Hepatic stellate cell (primary cell): ENCODE measurements around the gene RBM17.
"Not testable (repeated sequence)": the region's sequence is repeated elsewhere in the genome, so short reads cannot be mapped to it uniquely, and the experiment has no call there.

Experiments
- DNase-seq: peaks from one replicate; pipeline ENCODE4 v3.0.0; 2011; ENCODE audit warnings: low spot score

Gene RBM17

DNA sequence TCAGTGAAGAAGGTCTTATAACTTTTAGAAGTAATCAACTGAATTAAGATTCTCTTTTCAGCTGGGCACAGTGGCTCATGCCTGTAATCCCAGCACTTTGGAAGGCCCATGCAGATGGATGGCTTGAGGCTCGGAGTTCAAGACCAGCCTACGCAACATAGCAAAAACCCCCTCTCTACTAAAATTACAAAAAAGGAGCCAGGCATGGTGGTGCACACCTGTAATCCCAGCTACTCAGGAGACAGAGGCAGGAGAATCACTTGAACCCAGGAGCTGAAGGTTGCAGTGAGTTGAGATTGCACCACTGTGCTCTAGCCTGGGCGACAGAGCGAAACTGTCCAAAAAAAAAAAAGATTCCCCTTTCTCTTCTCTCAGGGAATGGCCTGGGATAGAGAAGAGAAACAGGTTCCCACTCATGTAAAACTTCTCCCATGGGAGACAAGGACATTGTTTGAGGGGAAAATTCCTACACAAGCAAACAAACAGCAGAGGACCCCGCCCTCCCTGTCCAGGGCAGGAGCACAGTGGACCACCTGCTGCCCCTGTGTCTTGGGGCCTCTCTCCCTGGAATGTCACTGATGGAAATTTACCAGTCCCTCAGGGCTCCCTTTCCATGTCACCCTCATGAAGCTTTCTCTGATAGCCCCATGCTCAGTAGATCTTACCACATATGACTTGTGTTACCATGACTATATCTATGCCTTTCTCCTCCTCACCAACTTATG, 32.3 kb upstream of the RBM17 start:
- DNase-seq = no peak

DNA sequence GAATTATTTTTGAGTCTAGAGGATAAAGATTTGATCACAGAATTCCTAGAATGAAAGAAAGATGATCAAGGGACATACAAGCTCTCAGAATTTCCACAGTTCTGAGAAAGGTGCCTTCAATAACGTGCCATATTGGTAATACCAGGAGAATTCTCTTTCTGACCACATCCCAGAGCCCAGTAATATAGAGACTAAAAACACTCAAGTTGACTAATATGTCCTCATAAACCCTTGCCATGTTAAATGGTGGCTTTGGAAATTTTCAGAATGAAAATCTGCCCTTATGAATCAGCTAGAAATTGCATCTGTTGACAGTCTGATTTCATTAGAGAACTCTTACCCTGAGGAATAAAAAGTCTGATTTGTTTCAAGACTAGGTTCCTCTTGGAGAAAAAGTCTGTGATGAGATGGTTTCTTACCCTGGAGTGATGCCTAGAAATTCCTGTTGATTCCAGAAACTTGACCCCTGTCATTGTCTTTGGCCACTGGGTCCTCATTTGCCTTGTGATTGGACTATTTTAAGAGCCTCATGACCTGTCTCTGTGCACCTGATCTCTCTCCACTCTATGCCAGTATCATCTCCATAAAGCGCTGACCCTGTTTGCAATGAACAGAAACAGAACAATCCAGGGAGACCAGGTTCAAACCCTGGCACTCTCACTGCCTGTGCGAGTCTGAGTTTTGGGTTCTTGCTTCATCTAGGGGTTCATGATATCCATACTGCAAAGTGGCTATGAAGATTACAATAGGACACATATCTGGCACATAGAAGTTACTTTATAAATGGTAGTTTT, 30.0 kb upstream of the RBM17 start:
- no peak for DNase-seq

DNA sequence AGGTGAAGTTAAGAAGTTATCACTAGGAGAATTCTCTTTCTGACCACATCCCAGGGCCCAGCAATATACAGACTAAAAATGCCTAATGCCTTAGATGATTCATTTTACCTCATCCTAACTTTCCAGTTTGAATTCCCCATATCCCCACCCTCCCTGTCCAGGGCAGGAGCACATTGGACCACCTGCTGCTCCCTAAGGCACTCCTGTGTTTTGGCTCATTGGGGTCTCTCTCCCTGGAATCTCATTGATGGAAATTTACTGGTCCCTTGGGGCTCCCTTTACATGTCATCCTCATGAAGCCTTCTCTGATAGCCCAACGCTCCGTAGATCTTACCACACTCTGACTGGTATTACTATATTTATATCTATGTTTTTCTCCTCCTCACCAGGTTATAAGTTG, 29.3 kb upstream of the RBM17 start:
- no peak for DNase-seq

DNA sequence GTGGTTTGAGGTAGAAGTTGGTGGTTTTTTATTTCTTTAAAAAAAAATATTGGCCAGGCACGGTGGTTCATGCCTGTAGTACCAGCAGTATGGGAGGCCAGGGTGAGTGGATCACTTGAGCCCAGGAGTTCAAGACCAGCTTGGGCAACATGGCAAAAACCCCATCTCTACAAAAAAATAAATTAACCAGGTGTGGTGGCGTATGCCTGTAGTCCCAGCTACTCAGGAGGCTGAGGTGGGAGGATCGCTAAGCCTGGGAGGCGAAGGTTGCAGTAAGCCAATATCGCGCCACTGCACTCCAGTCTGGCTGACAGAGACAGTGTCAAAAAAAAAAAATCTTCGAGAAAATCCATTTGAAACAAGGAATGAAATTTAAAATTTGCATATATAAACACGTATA, 27.8 kb upstream of the RBM17 start:
- DNase-seq = no peak

DNA sequence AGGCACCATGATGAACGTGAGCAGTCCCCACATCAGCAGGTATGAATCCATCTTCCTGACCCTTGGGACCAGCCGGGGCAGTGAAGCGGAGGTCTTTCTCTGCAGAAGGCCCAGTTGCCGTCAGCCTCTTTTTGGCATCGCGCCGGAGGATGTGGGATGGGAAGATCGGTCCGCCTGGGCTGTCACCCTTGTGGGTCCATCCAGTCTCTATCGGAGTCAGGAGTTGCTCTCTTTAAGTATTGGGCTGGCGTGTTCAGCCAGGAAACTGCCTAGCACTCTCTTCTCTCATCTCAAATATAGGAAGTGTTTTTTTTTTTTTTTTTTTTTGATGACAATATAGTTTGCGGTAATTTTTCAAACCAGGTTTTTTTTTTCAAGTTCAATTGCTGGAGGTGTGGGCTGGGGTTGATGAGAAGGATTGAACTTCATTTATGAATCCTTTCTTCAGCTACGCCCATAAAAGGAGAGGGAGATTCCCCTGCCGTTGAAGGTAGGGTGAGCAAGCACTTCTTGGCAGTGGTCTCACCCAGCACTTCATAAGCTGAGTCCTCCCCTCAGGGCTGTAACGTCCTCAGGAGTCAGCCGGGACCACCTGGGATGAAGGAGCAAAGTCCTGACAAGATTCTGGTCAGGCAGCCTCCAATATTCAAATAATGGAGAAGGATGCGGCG, 26.6 kb upstream of the RBM17 start, which contains the start of gene IL2RA:
TSS of gene IL2RA (minus strand) at position 267 of the 671 bp plus-strand sequence. CDS start at position 51, 216 bp downstream.
- no peak for DNase-seq

DNA sequence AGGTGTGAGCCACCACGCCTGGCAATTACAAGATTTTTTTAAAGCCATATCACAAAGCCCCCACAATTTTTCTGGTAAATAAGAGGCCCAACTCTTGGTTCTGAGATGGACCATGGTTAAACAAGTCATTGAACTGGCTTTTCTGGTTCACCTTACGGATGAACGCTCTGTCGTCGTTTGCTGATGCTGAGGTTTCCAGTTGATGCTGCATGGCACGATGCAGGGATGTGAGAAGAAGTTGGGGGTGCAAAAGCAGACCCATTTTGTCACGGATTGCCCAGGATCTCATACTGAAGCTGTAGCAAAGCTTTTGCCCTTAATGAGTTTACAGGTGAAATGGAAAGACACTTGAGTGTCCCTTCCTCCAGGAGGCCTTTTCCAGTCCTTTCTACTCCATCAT, 24.7 kb upstream of the RBM17 start:
- no peak for DNase-seq

DNA sequence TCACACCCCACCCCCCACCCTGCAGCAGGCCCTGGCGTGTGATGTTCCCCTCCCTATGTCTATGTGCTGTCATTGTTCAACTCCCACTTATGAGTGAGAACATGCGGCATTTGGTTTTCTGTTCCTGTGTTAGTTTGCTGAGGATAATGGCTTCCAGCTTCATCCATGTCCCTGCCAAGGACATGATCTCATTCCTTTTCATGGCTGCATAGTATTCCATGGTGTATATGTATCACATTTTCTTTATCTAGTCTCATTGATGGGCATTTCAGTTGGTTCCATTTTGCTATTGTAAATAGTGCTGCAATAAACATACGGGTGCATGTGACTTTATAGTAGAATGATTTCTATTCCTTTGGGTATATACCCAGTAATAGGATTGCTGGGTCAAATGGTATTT, 24.1 kb upstream of the RBM17 start:
- DNase-seq = not testable (repeated sequence)

DNA sequence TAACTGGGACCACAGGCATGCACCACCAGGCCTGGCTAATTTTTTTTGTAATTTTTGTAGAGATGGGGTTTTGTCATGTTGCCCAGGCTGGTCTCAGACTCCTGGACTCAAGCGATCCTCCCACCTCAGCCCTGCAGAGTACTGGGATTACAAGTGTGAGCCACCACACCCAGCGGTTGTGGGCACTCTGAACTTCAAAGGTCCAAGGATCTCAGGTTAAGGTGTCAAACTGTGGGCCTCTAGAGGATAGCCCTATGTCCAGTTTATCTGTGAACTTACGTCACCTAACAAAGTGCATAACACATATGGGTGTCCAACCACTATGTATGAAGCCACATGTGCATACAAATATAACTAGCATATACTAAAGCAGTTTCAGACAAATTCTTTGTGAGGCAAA, 23.4 kb upstream of the RBM17 start:
- DNase-seq = no peak

DNA sequence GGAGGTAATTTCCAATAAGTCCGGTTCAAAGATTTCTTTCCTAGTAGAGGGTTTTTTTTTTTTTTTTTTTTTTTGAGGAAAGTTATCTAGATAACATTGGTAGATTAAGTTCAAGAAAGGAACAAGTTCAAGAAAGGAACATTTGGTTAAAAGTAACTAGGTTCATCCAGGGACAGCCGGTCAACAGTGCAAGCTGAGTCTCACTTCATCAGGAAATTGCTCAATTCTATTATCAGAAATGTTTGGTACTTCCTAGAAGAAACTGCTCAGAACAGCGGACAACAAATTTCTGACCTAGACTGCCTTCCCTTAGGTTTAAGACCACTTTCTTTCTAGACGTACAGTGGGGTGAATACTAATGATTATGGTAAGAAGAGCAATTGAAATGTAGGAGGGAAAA, 23.0 kb upstream of the RBM17 start:
- DNase-seq = no peak

DNA sequence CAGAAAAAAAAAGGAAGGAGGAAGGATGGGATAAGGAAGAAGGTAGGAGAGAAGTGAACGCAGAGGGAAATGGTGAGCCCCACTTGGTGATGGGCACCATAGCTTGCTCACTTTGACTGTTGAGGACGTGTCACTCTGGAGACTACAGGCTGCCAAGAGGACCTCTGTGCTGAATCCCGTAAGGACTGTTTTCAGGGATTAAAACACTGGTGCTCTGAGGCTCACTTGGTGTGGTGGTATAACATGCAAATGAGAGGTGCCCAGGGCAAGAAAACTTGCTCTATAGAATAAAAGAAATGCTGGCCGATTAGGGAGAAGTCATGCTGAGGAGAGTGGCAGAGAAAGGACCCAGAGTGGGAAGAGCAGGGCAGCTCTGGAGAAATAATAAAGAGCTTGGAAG, 21.4 kb upstream of the RBM17 start:
- DNase-seq = no peak

DNA sequence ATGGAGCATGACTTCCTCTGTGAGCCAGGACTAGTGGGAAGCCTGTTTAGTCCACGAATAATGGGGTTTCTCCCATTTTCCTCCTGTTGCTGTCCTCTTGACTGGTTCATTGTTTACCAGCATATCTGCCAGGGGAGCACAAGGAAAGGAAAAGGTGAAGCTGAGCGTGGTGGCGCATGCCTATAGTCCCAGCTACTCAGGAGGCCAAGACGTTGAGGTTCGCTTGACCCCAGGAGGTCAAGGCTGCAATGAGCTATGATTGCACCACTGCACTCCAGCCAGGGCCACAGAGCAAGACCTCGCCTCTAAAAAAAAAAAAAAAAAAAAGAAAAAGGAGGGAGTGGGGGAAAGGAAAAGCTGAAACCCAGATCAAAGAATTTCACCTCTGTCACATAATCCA, 20.8 kb upstream of the RBM17 start:
- DNase-seq = no peak

DNA sequence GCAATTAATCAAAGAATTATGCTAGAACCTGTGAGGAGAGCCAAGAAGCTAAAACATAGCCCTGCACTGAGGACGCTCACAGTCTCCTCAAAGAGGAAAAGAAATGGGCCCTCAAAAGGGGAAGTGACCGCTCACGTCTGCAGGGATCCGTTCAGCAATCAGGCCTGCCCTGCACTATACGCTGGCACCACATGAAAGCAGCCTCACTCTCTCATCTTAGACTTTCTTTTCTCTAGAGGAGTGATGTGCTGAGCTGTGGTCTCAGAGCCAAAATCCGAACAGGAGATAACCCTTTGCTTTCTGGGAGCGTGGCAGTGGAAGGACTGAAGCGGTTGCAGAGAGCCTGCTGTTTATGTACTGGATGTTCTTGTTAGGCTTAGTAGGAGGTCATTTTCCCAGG, 20.4 kb upstream of the RBM17 start:
- DNase-seq = no peak

DNA sequence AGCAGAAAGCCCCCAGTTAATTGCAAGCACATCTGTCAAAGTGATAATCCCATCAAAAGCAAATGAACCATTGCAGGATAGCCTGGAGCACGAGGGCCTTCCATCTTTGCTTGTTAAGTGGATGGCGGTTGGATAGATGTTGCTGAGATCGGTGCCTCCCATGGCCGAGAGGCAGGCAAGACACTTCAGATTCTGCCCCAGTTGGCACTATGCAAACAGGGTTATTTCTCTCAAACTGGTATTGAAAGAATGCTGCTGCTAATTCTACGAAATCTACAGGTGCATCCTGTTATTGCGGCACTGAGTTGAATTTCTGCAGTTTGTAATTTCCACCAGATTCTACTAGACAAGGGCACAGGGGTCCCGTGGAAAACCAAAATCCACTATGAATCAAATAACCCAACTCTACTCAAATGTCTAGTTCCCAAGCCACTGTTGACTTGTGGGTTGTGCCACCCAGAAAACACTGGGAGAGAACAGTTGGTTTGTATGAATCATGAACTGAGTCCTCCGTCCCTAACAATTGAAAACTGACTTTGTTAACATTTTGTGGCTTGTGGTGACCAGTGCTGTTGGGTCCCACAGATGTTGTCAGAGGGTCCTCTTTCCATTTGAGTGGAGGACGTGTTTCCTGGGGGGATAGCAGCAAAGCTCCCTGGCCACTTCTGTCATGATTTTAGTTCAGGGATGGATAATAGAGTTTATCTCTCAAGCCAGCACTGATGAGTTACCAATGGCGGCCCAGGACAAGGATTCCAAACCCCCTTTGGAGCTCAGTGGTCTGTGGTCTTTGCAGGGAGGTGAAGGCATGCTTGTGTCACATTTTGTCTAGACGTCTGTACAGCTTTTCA, 19.5 kb upstream of the RBM17 start:
- no peak for DNase-seq

DNA sequence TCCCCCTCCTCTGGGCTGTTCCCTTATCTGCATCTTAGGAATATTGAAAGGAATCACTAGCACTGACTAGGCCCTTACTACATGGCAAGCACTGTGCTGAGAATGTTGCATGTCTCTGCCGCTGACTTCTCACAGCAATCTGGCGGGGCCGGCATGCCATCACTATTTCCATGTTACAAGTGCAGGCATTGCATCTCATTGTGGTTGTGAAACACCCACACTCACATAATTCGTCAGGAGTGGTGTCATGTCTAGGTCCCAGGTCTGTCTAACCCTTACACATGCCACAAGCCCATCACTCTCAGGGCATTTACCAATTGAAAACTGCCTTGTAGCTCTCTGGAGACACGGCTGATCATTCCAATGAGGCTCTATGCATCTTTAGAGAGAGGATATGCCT, 18.2 kb upstream of the RBM17 start:
- DNase-seq = no peak

DNA sequence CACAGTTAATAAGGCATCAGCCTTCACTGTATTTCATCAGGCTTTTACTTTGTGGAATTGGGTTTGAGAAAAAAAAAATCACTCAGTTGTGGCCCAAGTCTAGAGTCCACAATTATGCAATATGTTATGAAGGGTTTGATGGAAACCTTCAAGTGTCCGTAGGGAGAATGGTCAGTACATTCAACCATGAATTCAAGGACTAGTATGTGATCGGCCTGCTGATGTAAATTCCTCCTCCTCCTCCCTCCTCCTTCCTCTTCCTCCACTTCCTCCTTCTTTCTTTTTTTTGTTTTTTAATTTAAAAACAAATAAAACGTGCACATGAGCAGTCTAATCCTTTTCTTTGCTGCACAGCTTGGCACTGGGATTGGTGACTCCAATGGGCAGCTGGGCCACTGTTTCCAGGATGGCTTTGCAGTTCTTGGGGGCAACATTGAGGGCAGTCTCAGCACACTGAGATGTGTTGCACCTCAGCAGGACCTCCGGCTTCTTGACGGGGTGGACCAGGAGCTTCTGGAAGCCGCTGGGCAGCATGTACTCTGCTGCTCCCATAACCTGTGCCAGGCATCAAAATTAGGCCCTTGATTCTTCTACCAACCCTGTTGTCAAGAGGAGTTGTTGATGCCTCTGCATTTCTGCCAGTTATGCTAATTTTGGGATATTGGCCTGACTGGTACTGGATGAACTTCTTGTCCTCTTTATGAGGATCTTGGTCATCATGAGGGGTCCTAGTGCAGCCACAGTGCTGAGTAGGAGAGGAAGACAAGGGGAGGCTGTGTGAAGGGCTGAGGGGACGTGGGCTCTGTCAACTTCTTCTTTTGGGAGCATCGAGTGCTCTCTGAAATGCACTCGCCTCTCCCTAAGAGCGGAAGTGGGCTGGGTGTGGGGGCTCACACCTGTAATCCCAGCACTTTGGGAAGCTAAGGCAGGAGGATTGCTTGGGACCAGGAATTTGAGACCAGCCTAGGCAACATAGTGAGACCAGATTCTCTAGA, 17.4 kb upstream of the RBM17 start:
- DNase-seq = no peak

DNA sequence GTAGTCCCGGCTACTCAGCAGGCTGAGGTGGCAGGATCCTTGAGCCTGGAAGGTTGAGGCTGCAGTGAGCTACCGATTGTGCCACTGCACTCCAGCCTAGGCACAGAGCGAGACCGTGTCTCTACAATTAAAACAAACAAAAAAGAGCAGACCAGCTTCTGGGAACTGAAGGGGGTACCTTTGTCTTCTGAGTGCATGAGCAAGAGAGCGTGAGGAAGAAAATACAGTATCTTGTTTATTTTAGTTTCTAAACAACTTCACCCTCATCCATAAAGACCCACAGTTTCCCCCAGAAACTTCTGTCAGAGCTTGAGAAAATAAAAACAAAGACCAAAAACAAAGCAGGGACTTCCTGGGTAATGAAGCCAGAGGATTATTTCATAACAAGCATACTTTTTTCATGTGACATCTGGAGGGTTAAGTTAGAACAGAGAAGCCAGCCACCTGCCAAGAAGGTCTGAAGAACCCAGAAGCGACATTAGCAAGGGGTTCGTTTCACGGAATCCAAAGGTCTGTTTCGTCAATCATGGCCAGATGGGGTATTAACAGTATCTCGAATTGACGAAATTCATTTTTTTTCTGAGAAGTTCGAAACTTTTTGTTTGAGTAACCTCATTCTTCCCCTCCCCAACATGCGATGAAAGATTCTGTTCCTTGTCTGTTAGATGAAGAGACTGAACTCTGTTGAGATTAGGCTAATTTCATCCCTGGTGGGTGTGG, 16.5 kb upstream of the RBM17 start:
- no peak for DNase-seq

DNA sequence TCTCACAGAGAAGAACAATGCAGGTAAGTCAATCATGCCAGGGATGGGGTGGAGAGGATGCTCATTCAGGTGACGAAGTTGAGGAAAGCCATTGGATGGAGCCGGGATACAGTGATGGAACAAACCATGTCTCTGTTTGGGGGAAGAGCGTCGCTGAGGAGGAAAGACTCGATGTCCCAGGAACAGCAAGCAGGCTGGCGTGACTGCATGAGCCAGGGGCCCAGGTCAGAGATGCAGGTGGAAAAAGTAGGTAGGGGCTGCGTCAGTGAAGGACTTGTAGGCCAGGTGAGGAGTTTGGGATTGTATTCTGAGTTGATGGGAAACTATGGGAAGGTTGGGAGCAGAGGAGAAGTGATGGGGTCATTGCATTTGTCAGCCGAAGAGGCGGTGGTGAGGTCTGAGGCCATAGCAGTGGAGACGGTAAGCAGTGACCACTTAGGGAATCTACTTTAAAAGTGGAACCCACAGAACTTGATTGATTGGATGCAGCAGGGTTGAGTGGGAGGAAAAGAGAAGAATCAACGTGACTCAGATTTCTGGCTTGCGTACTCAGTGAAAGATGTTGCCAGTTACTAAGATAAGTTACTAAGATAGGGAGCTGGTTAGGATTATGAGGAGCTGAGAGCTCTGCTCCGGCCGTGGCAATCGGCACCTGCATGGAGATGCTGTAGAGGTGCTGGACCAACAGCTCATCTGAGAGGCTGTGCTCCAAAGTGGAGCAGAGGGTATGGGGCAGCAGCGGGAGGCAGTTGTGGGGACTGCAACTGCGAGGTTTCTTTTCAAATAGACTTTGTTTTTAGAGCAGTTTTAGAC, 14.1 kb upstream of the RBM17 start:
- peak; percentile 43 for DNase-seq

DNA sequence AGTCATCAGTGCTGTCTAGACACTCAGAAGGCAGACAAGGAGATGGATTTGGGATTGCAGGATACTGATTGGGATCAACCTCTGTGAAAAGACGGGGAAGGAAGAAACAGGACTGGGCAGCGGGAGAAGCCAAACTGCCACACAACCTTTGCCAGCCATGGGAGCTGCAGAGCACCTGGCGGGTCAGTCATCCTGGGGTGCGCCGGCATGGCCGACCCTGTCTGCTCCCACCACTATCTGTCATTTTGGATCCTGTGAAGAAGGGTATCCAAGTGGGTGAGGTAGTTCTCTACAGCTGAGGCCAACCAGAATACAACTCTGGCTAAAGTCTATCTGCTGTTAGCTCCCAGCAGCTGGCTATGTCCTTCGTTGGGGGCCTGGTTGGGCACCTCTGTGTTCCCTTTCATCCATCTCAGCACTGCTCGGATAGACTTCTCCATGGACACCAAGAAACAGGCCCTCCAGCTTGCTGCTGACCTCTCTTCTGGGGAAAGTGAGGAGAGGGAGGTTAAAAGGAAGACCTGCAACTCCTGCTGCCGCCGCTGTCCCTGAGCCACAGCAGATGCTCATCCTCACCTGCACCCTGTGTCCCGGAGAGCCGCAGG, 11.7 kb upstream of the RBM17 start:
- DNase-seq = no peak

DNA sequence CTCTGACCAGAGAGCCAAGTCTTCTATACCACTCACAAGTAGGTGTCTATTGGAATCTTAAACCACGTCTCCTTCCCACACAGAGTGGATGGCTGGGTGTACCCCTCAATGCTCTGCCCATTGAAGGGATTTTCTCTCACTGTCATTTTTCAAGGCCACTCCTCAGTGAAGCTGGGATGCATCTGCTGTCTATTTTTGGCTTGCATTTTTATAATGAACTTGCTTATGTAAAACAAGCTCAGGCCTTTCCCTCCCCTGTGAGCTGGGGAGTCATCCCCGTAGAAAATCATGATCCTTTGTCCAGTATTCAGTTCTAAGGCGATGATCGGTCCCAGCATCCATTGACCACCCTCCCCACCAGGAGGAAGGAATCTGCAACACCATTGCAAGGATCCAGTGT, 9.8 kb upstream of the RBM17 start:
- DNase-seq = no peak
